GM12864 (cell line): ENCODE results near the gene MT1HL1.
"Not testable (repeated sequence)": the region's sequence is repeated elsewhere in the genome, so short reads cannot be mapped to it uniquely, and the experiment has no call there.

Source experiments
- DNase-seq: peaks from one replicate; pipeline ENCODE4 v3.0.0-alpha.2; 2011; ENCODE audit warnings: low read depth
- H3K4me3 ChIP-seq: 2 replicates; pipeline ENCODE4 v1.5.1; 2011; ENCODE audit warnings: mild to moderate bottlenecking, low read depth, low read length, control low read depth
- TF ChIP-seq, protein P1 (sequence below): IDR thresholded peaks from 2 replicates; pipeline ENCODE4 v1.5.1; 2011; ENCODE audit warnings: low read depth, mild to moderate bottlenecking, moderate library complexity, low read length, control low read depth, inconsistent platforms; ENCODE audit errors: missing control alignments

Gene MT1HL1

DNA sequence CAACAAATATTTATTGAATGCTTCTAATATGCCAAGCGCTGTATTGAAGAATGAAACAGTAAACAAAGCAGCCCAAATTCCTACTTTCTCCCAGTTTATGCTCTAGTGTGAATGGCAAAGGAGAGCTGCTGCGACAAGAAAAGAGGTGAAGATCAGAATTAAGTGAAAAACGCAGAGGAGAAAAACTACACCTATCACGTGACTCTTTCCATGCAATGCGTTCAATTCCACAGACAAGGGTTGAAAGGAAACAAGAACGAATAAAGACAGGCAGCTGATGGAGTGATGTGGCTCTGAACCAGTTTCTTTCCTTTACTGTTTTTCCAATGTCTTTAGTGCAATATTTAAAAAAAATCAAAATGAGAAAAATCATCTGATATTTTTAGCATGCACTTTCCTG is 23.6 kb downstream of the MT1HL1 start:
- DNase-seq = no peak
- TF ChIP-seq, protein P1, sequence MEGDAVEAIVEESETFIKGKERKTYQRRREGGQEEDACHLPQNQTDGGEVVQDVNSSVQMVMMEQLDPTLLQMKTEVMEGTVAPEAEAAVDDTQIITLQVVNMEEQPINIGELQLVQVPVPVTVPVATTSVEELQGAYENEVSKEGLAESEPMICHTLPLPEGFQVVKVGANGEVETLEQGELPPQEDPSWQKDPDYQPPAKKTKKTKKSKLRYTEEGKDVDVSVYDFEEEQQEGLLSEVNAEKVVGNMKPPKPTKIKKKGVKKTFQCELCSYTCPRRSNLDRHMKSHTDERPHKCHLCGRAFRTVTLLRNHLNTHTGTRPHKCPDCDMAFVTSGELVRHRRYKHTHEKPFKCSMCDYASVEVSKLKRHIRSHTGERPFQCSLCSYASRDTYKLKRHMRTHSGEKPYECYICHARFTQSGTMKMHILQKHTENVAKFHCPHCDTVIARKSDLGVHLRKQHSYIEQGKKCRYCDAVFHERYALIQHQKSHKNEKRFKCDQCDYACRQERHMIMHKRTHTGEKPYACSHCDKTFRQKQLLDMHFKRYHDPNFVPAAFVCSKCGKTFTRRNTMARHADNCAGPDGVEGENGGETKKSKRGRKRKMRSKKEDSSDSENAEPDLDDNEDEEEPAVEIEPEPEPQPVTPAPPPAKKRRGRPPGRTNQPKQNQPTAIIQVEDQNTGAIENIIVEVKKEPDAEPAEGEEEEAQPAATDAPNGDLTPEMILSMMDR = no peak
- H3K4me3 ChIP-seq = no peak overlapping the region

DNA sequence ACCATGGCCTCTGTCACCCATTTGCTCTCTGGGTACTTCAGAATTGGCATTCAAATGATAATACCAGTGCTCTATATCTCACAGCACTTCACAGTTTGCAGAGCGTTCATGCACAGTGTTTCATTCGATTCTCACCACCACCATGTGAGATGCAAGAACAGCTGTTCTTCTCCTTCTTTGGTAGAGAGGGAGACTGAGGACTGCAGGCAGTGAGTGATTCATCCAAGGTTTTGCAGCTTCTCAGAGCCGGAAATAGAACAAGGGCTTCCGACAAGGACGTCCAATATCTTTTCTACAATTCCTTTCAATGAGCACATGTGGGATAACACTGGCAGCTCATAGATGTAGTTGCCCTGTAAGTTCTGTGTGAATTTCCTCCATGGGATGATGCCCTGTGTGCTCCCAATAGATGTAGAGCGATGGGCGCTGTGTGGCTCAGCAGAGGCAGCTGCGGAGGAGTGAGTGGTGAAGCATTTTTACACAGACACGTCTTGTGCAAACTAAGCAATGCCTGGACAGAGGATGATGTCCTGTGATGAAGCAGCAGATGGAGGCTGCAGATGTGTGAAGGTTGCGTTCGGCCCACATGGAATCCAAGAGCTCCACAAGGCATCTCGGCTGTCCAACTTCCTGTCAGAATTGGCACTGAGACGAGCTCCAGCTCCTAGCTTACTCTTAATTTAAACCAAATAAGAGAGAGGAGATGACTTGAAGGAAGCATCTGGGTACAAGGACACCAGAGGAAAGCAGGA is 24.9 kb downstream of the MT1HL1 start:
- TF ChIP-seq, protein P1 = no peak
- DNase-seq = no peak
- H3K4me3 ChIP-seq = no peak overlapping the region

- no peak overlapping the region for H3K4me3 ChIP-seq
- TF ChIP-seq, protein P1 = no peak
- DNase-seq = no peak
These were observed 25.5 kb downstream of the MT1HL1 start for GRCh38 chr1:236978740-236979139.

DNA sequence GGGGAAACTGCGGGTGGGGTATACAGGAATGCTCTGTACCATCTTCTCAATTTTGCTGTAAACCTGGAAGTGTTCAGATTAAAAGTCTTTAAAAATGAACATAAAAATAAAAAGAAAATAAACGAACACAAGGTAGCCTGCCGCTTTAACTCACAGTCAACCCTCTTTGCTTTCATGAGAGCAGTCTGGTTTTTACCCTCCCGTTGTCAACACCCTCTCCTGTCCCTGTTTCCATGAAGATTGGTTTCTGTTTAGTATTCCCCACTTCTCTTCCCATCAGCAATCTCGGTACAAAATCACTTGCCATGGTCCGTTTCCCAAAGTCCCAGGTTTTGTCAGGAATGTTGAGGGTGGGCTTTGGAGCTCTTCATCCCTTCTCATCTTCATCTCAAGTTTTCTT is 28.8 kb downstream of the MT1HL1 start:
- H3K4me3 ChIP-seq = no peak overlapping the region
- TF ChIP-seq, protein P1 = no peak
- DNase-seq = no peak

GRCh38 chr1:236974025-236974424 is 30.2 kb downstream of the MT1HL1 start:
- not testable (repeated sequence) for H3K4me3 ChIP-seq, DNase-seq

- DNase-seq = no peak
- H3K4me3 ChIP-seq = no peak overlapping the region
- TF ChIP-seq, protein P1 = no peak
These were observed 37.6 kb downstream of the MT1HL1 start for GRCh38 chr1:236966636-236967035.

DNA sequence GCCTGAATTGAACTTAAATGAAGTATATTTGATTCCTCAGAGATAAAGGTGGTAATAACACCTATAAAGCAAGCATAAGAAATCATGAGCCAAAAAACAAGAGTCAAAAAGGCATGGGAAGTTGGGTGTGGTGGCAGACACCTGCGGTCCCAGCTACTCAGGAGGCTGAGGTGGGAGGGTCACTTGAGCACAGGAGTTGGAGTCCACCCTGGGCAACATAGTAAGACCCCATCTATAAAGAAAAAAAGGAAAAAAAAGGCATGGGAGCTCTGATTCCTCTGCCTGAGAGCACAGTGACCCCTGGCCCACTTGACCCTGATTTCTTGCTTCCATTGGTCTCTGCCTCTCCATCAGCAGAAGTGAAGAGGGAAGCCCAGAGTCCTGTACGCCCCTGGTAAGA is 40.3 kb downstream of the MT1HL1 start:
- no peak for DNase-seq
- TF ChIP-seq, protein P1 = no peak
- no peak overlapping the region for H3K4me3 ChIP-seq
